ENCODE results near the gene ATAD3C. TPM values are rescaled to one million over a fixed set of nuclear protein-coding genes. Genes with fewer than 3 reads are reported as not detected.
"Not testable (repeated sequence)": the region's sequence is repeated elsewhere in the genome, so short reads cannot be mapped to it uniquely, and the experiment has no call there.

ATAD3C gene
- total RNA-seq, 2 experiments from 2014 or later, result 1.3 to 1.5 TPM

GRCh38 chr1:1484976-1485750 is 35.7 kb downstream of the ATAD3C start:
- H3K4me1 Mint-ChIP-seq, H3K4me3 Mint-ChIP-seq, H3K27me3 Mint-ChIP-seq, H3K27ac Mint-ChIP-seq, H3K9me3 Mint-ChIP-seq, DNase-seq: not testable (repeated sequence)
- peaks cover 27% of the 10 kb centered on the region for H3K36me3 Mint-ChIP-seq

DNA sequence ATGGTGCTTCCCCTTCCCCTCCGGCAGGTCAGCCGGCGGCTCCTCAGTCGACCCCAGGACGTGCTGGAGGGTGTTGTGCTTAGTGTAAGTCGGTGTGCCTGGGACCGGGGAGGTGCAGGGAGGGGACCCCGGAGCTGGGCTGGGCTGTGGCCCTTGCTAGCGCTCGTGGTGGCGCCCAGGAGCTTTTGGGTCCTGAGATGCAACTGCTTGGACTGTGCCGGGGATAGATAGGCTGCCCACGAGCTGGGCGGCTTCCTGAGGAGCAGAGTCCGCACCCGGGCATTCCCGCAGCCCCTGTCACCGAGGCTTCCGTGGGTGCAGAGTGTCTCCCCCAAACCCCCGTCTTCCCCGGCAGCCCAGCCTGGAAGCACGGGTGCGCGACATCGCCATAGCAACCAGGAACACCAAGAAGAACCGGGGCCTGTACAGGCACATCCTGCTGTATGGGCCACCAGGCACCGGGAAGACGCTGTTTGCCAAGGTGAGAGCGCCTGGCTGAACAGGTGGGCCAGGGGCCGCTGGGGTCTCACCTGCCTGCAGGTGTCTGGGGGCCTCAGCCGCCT is 36.3 kb downstream of the ATAD3C start:
- peaks cover 34% of the 10 kb centered on the region for H3K36me3 Mint-ChIP-seq
- not testable (repeated sequence) for H3K9me3 Mint-ChIP-seq, DNase-seq, H3K4me1 Mint-ChIP-seq, H3K4me3 Mint-ChIP-seq, H3K27ac Mint-ChIP-seq, H3K27me3 Mint-ChIP-seq

GRCh38 chr1:1487701-1488100 is 38.2 kb downstream of the ATAD3C start:
- peaks cover 47% of the 10 kb centered on the region for H3K36me3 Mint-ChIP-seq
- H3K4me3 Mint-ChIP-seq, result no peak overlapping the region
- H3K27ac Mint-ChIP-seq, result no peak overlapping the region
- H3K9me3 Mint-ChIP-seq, result peaks cover 2% of the 10 kb centered on the region
- DNase-seq, result no peak
- H3K4me1 Mint-ChIP-seq, result no peaks in the 10 kb centered on the region
- H3K27me3 Mint-ChIP-seq, result no peaks in the 10 kb centered on the region

DNA sequence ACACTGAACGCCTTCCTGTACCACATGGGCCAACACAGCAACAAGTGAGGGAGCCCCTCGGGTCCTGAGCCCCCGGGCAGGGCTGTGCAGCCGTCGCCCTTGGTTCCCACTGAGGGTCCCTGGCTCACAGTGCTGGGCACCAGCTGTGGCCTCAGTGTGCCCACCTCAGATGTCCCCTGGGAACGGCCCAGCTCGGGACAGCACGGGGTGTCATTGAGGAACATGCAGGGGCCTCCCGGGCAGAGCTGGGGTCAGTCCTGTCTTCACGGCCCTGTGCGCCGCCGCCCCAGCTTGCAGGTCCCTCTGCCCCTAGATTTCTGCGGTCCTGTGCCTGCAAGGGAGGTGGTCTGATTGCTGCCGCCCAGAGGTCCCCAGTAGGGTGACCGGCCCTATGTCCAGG is 39.7 kb downstream of the ATAD3C start:
- peaks cover 5% of the 10 kb centered on the region for H3K9me3 Mint-ChIP-seq
- no peak overlapping the region for H3K4me3 Mint-ChIP-seq
- H3K27me3 Mint-ChIP-seq, result no peaks in the 10 kb centered on the region
- no peak for DNase-seq
- no peak overlapping the region for H3K27ac Mint-ChIP-seq
- peaks cover 59% of the 10 kb centered on the region for H3K36me3 Mint-ChIP-seq
- H3K4me1 Mint-ChIP-seq, result no peaks in the 10 kb centered on the region

DNA sequence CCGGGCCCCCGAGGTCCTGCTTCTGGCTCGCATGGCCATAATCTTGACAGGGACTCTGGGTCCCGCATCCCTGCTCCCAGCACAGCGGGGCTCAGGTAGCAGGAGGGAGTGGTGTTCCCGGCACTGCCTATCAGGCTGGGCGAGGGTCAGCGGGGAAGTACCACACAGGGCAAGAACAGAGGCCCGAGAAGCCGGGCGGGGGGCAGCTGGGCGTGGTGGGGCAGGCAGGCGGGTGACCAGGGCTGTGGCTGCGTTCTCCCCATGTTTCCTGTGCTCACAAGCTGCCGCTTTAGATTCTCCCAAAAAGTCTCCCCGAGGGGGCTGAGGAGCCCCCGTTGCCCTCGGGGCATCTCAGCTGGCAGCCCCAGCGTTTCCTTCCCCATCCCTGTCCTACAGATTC is 40.4 kb downstream of the ATAD3C start:
- Mint-ChIP-seq H3K27ac (no peak overlapping the region), H3K36me3 (peaks cover 59% of the 10 kb centered on the region), H3K9me3 (peaks cover 5% of the 10 kb centered on the region), H3K4me1 (no peaks in the 10 kb centered on the region), H3K4me3 (no peak overlapping the region), H3K27me3 (no peaks in the 10 kb centered on the region)
- DNase-seq, result no peak

- DNase-seq, result no peak
- H3K27ac Mint-ChIP-seq, result no peak overlapping the region
- H3K4me3 Mint-ChIP-seq, result no peak overlapping the region
- H3K27me3 Mint-ChIP-seq, result no peaks in the 10 kb centered on the region
- no peaks in the 10 kb centered on the region for H3K4me1 Mint-ChIP-seq
- H3K9me3 Mint-ChIP-seq, result peaks cover 5% of the 10 kb centered on the region
- H3K36me3 Mint-ChIP-seq, result peaks cover 59% of the 10 kb centered on the region
These were observed 41.2 kb downstream of the ATAD3C start for GRCh38 chr1:1490633-1491230.

GRCh38 chr1:1491601-1492000 is 42.1 kb downstream of the ATAD3C start:
- Mint-ChIP-seq H3K4me1 (no peaks in the 10 kb centered on the region), H3K27ac (no peak overlapping the region), H3K4me3 (no peak overlapping the region), H3K36me3 (peaks cover 59% of the 10 kb centered on the region), H3K9me3 (peaks cover 5% of the 10 kb centered on the region), H3K27me3 (no peaks in the 10 kb centered on the region)
- DNase-seq, result no peak

DNA sequence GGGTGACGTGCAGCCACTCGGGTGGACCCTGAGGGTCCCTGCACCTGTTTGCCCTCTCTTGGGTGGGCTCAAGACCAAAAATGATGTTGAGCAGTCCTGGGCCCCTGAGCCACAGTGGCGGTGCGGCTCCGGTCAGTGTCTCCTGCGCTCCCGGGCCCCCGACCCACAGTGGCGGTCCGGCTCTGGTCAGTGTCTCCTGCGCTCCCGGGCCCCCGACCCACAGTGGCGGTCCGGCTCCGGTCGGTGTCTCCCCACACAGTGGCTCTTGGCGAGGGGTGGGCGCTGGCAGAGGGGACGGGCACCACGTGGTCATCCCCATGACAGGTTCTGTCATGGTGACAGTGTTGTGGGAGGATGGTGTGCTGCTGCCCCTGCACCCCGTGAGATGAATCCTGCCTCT is 44.8 kb downstream of the ATAD3C start:
- not testable (repeated sequence) for H3K4me3 Mint-ChIP-seq, H3K27ac Mint-ChIP-seq, H3K4me1 Mint-ChIP-seq, DNase-seq, H3K9me3 Mint-ChIP-seq, H3K27me3 Mint-ChIP-seq
- H3K36me3 Mint-ChIP-seq, result peaks cover 48% of the 10 kb centered on the region

DNA sequence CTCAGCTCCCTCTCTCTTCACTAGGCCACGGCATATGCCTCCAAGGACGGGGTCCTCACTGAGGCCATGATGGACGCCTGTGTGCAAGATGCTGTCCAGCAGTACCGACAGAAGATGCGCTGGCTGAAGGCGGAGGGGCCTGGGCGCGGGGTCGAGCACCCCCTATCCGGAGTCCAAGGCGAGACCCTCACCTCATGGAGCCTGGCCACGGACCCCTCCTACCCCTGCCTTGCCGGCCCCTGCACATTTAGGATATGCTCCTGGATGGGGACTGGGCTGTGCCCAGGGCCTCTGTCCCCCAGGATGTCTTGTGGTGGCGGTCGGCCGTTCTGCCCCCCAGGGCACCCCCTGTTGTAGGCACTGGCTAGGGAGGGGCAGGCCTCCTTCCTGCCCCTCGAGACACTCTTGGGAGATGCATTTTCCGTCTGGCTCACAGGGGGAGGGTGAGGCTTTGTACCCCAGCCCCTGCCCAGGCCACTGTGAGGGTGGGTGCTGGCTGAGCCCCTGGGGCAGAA is 46.0 kb downstream of the ATAD3C start:
- not testable (repeated sequence) for DNase-seq, H3K4me1 Mint-ChIP-seq, H3K27me3 Mint-ChIP-seq, H3K4me3 Mint-ChIP-seq, H3K9me3 Mint-ChIP-seq
- peaks cover 37% of the 10 kb centered on the region for H3K36me3 Mint-ChIP-seq
- peak overlapping the region; percentile 8 for H3K27ac Mint-ChIP-seq

DNA sequence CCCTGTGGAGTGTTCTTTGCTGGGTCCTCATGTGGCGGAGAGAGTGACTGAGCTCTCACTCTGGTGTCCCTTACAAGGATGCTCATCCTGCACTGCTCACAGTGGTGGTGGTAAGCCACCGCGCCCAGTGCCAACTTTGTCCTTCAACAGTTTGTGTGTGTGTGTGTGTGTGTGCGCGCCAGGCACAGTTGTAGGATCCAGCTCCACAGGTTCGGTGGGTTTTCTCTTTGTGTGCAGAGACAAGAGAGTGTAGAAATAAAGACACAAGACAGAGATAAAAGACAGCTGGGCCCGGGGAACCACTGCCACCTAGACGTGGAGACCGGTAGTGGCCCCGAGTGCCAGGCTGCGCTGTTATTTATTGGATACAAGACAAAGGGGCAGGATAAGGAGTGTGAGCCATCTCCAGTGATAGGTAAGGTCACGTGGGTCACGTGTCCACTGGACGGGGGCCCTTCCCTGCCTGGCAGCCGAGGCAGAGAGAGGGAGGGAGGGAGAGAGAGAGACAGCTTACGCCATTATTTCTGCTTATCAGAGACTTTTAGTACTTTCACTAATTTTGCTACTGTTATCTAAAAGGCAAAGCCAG is 55.4 kb downstream of the ATAD3C start:
- DNase-seq, result peak; percentile 75
- H3K27ac Mint-ChIP-seq, result peak overlapping the region; percentile 86
- H3K9me3 Mint-ChIP-seq, H3K27me3 Mint-ChIP-seq, H3K36me3 Mint-ChIP-seq, H3K4me1 Mint-ChIP-seq: not testable (repeated sequence)
- peak overlapping the region; percentile 60 for H3K4me3 Mint-ChIP-seq

- not testable (repeated sequence) for DNase-seq, H3K4me1 Mint-ChIP-seq, H3K36me3 Mint-ChIP-seq, H3K27me3 Mint-ChIP-seq, H3K9me3 Mint-ChIP-seq
- Mint-ChIP-seq H3K27ac (peak overlapping the region; percentile 86), H3K4me3 (peak overlapping the region; percentile 60)
These were observed 55.9 kb downstream of the ATAD3C start for GRCh38 chr1:1505366-1505798.

DNA sequence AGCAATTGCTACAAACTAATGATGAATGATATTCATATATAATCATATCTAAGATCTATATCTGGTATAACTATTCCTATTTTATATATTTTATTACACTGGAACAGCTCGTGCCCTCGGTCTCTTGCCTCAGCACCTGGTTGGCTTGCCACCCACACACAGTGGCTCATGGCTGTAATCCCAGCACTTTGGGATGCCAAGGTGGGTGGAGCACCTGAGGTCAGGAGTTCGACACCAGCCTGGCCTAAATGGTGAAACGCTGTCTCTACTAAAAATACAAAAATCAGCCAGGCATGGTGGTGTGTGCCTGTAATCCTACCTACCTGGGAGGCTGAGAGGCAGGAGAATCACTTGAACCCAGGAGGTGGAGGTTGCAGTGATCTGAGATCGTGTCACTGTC is 56.3 kb downstream of the ATAD3C start:
- peak overlapping the region; percentile 69 for H3K27ac Mint-ChIP-seq
- H3K27me3 Mint-ChIP-seq, H3K9me3 Mint-ChIP-seq, DNase-seq, H3K36me3 Mint-ChIP-seq: not testable (repeated sequence)
- peak overlapping the region; percentile 40 for H3K4me3 Mint-ChIP-seq
- peaks cover 11% of the 10 kb centered on the region for H3K4me1 Mint-ChIP-seq

DNA sequence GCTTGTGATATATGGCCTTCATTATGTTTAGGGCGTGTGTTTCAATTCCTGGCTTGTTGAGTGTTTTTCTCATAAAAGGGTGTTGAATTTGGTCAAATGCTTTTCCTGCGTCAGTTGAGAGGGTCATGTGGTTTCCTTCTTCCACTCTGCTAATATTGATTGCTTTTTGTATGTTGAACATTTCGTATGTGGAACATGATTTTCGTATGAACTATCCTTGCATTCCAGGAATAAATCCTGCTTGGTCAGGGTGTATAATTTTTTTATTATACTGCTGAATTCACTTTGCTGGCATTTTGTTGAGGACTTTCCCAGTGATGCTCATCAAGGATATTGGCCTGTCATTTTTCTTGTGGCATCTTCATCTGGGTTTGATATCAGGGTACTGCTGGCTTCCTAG is 57.8 kb downstream of the ATAD3C start:
- Mint-ChIP-seq H3K9me3 (peaks cover 2% of the 10 kb centered on the region), H3K36me3 (peaks cover 4% of the 10 kb centered on the region), H3K27me3 (no peaks in the 10 kb centered on the region), H3K4me3 (no peak overlapping the region), H3K27ac (no peak overlapping the region), H3K4me1 (peaks cover 15% of the 10 kb centered on the region)
- no peak for DNase-seq

DNA sequence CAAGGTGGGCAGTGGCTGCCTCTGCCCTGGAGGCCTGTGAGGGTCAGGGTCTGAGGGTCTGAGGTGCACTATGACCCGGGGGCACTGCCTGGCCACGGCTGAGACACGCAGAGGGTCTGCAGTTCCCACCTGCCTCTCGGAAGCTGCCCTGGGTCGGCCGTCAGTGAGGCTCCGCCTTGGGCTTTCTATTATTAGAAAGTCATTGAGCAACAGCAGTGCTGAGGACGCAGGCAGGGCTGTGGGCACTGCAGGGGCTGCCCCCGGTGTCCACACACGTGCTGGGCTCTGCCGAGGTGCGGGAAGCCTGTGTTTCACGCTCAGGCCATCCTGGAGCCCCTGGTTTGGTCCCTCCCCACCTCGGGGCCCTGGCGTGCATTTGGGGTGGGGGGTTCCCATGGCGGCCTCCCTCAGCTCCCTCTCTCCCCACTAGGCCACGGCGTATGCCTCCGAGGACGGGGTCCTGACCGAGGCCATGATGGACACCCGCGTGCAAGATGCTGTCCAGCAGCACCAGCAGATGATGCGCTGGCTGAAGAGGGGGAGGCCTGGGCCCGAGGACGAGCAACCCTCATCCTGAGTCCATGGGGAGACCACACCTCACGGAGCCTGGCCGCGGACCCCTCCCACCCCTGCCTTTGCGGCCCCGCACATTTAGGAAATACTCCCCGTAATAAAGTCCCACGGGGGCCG is 59.4 kb downstream of the ATAD3C start:
- DNase-seq, H3K27me3 Mint-ChIP-seq, H3K36me3 Mint-ChIP-seq, H3K27ac Mint-ChIP-seq, H3K4me3 Mint-ChIP-seq, H3K9me3 Mint-ChIP-seq: not testable (repeated sequence)
- peaks cover 15% of the 10 kb centered on the region for H3K4me1 Mint-ChIP-seq

DNA sequence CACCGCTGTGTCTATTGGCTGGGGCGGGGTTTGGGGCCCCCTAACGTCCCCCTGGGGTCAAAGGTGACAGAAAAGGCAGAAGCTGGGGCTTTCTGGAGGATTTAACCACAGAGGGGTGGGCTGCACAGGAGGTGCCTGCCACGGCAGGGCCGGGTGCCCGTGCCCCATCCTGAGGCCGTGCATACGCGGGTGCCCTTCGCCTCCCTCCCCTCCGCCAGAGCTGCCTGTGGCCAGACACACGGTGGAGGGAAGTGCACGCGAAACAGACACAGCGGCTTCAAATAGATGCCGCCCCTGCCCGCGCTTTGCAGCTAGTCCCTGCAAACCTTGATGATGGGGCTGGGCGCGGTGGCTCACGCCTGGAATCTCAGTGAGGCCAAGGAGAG is 60.0 kb downstream of the ATAD3C start:
- H3K36me3 Mint-ChIP-seq, H3K27me3 Mint-ChIP-seq, H3K4me3 Mint-ChIP-seq, H3K9me3 Mint-ChIP-seq, DNase-seq, H3K27ac Mint-ChIP-seq: not testable (repeated sequence)
- H3K4me1 Mint-ChIP-seq, result peaks cover 15% of the 10 kb centered on the region
